ENCODE measurements around the gene FAM193A.

DNA sequence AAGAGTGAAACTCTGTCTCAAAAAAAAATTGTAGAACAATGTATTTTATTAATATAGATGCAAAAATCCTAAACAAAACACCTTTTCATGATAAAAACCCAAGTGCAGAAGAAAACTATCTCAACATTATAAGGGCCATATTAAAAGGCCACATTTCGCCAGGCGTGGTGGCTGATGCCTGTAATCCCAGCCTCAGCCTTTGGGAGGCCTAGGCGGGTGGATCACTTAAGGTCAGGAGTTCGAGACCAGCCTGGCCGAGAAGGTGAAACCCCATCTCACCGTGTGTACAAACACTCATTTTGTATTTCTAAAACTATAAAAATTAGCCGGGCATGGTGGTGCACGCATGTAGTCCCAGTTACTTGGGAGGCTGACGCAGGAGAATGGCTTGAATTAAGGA, 9.9 kb upstream of the FAM193A start:
- TF ChIP-seq, protein P1, sequence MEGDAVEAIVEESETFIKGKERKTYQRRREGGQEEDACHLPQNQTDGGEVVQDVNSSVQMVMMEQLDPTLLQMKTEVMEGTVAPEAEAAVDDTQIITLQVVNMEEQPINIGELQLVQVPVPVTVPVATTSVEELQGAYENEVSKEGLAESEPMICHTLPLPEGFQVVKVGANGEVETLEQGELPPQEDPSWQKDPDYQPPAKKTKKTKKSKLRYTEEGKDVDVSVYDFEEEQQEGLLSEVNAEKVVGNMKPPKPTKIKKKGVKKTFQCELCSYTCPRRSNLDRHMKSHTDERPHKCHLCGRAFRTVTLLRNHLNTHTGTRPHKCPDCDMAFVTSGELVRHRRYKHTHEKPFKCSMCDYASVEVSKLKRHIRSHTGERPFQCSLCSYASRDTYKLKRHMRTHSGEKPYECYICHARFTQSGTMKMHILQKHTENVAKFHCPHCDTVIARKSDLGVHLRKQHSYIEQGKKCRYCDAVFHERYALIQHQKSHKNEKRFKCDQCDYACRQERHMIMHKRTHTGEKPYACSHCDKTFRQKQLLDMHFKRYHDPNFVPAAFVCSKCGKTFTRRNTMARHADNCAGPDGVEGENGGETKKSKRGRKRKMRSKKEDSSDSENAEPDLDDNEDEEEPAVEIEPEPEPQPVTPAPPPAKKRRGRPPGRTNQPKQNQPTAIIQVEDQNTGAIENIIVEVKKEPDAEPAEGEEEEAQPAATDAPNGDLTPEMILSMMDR (optimal IDR thresholded peaks at IDR 0.05 in 1 of 3, IDR thresholded peaks at IDR 0.05 in 1 of 3, conservative IDR thresholded peaks at IDR 0.05 in 1 of 3; ENCODE audit: extremely low read depth in 1 of 3, insufficient read depth in 2 of 3, low read length in 3 of 3): no peak
- no peak for TF ChIP-seq EZH2 (IDR thresholded peaks at IDR 0.05; ENCODE audit: low read length)
